Subcutaneous adipose tissue (tissue), 4 donors: Measurements from ENCODE around the gene CRAMP1. TPM values are rescaled to one million over a fixed set of nuclear protein-coding genes. Genes with fewer than 3 reads are reported as not detected.

Experiments used
- total RNA-seq, 4 donors: library from RNA; depleted of rRNA; stranded (reverse); fragments of >200 nt; gene quantifications; one replicate each; pipeline ENCODE4 v1.1.0, GENCODE V29; 2016
- TF ChIP-seq, protein P1 (sequence below): fragments of 450-650 bp; IDR thresholded peaks from one replicate; pipeline ENCODE4 v1.5.1; 2016; ENCODE audit warnings: low read depth, mild to moderate bottlenecking, control low read depth, antibody characterized with exemption, moderate library complexity

CRAMP1 gene
- total RNA-seq, 4 donors from 2014 or later: 6.8 to 13.9 (median 8.7) TPM

GRCh38 chr16:1572673-1573072 lies 39.5 kb upstream of the CRAMP1 start:
- TF ChIP-seq, protein P1, sequence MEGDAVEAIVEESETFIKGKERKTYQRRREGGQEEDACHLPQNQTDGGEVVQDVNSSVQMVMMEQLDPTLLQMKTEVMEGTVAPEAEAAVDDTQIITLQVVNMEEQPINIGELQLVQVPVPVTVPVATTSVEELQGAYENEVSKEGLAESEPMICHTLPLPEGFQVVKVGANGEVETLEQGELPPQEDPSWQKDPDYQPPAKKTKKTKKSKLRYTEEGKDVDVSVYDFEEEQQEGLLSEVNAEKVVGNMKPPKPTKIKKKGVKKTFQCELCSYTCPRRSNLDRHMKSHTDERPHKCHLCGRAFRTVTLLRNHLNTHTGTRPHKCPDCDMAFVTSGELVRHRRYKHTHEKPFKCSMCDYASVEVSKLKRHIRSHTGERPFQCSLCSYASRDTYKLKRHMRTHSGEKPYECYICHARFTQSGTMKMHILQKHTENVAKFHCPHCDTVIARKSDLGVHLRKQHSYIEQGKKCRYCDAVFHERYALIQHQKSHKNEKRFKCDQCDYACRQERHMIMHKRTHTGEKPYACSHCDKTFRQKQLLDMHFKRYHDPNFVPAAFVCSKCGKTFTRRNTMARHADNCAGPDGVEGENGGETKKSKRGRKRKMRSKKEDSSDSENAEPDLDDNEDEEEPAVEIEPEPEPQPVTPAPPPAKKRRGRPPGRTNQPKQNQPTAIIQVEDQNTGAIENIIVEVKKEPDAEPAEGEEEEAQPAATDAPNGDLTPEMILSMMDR: no peak

- TF ChIP-seq, protein P1: no peak
These were observed 38.9 kb upstream of the CRAMP1 start for GRCh38 chr16:1573301-1573700.

- TF ChIP-seq, protein P1: no peak
These were observed 36.6 kb upstream of the CRAMP1 start for GRCh38 chr16:1575578-1575977.

DNA sequence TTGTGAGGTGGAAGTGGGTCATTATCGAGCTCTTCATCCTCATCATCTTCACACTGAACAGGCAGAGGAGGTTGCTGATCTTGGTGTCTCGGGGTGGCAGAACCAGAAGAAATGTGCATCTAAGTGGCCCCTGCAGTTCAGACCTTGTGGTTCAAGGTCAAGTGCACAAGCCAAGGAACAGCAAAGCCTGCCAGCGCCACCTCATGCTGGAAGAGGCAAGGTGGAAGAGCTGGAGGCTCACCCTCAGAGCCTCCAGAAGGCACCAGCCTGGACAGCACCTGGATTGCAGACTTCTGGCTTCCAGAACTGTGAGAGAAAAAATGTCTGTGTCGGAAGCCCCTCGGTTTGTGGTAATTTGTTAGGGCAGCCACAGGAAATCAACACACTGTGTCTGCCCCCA lies 32.9 kb upstream of the CRAMP1 start:
- TF ChIP-seq, protein P1: no peak

DNA sequence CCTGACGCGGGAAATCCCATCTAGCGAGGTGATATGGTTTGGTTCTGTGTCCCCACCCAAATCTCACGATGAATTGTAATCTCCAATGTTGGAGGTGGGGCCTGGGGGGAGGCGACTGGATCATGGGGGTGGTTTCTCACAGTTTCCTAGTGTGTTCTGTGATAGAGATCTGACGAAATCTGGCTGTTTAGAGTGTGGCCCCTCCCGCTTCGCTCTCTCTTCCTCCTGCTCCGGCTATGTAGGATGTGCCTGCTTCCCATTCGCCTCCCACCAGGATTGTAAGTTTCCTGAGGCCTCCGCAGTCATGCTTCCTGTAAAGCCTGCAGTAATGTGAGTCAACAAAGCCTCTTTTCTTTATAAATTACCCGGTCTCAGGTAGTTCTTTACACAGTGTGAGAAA lies 31.9 kb upstream of the CRAMP1 start:
- TF ChIP-seq, protein P1: no peak

DNA sequence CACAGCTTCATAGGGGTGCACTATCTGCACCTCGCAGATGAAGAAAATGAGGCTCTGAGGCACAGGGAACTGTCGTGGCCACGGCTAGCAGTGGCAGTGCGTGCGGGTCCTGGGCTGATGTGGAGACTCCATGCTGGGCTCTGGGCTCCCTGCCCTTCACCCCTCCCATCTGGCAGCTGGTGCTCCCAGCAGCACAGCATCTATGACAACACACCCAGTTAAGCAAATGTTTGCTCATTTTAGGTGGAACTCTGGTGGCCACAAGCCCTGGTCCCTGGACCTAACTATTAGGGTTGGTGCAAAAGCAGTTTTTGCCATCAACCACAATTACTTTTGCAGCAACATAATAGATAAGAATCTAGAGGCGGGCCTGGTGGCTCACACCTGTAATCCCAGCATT lies 31.2 kb upstream of the CRAMP1 start:
- TF ChIP-seq, protein P1: no peak

GRCh38 chr16:1581804-1582203 lies 30.4 kb upstream of the CRAMP1 start:
- TF ChIP-seq, protein P1: no peak
